Measurements from ENCODE around the gene PML. TPM values are rescaled to one million over a fixed set of nuclear protein-coding genes. Genes with fewer than 3 reads are reported as not detected.
A peak's percentile ranks its signal among the peaks of the same experiment; 100 is the strongest.

Gene PML
- total RNA-seq, 1 experiment from 2014 or later: 24.6 TPM

DNA sequence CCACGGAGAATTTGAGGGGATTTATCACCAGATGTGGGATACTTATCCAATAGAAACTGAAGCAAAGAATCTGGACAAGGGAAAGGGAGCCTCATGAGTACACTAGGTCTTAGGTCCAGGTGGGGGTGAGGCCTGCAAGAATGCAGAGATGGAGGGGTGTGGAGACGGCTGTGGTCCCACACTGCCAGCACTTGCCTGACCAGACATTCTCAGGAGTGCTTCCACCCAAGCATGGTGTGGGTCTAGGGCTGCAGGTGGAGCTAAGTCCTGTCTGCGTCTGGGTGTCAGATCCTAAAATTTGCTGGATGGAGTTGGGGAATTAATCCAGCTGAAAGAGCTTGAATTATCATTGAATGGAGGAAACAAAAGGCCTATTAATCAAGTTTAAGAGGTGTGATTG is 14.4 kb downstream of the PML start:
- no peak overlapping the region for H3K56ac ChIP-seq (ENCODE audit: insufficient read length, low read depth, low read length)
- no peaks in the 10 kb centered on the region for H3K27me3 Mint-ChIP-seq (ENCODE audit: low read depth)

More for the DNA sequence above, 14.4 kb downstream of the PML start:
- DNase-seq: no peak
- TF ChIP-seq, protein P1, sequence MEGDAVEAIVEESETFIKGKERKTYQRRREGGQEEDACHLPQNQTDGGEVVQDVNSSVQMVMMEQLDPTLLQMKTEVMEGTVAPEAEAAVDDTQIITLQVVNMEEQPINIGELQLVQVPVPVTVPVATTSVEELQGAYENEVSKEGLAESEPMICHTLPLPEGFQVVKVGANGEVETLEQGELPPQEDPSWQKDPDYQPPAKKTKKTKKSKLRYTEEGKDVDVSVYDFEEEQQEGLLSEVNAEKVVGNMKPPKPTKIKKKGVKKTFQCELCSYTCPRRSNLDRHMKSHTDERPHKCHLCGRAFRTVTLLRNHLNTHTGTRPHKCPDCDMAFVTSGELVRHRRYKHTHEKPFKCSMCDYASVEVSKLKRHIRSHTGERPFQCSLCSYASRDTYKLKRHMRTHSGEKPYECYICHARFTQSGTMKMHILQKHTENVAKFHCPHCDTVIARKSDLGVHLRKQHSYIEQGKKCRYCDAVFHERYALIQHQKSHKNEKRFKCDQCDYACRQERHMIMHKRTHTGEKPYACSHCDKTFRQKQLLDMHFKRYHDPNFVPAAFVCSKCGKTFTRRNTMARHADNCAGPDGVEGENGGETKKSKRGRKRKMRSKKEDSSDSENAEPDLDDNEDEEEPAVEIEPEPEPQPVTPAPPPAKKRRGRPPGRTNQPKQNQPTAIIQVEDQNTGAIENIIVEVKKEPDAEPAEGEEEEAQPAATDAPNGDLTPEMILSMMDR (conservative IDR thresholded peaks at IDR 0.05): no peak
- peaks cover 6 to 13% of the 10 kb centered on the region in 2 experiments for H3K4me1 Mint-ChIP-seq
- no peaks in the 10 kb centered on the region for H3K9me3 Mint-ChIP-seq
- Histone ChIP-seq H2BK5ac (ENCODE audit: insufficient read length, low read length) (no peak overlapping the region), H2BK20ac (ENCODE audit: low read depth, low read length, poor library complexity, severe bottlenecking) (no peak overlapping the region), H4K20me1 (ENCODE audit: control insufficient read depth, insufficient read depth, insufficient read length) (no peaks in the 10 kb centered on the region), H3K23ac (ENCODE audit: insufficient read length, low read depth, low read length) (no peak overlapping the region), H2BK15ac (ENCODE audit: low read depth, low read length) (no peak overlapping the region), H3K79me1 (ENCODE audit: insufficient read depth, low read depth, low read length, poor library complexity, severe bottlenecking) (peaks cover 2% of the 10 kb centered on the region), H2BK120ac (ENCODE audit: low read depth, low read length, poor library complexity, severe bottlenecking) (no peak overlapping the region), H3K4me2 (ENCODE audit: insufficient read depth, insufficient read length, low read length) (no peak overlapping the region), H2AFZ (ENCODE audit: low read length) (no peak overlapping the region), H3K9ac (ENCODE audit: extremely low read depth, insufficient read length, low read length) (no peak overlapping the region), H3K18ac (ENCODE audit: insufficient read length, low read depth, low read length) (no peak overlapping the region), H3T11ph (ENCODE audit: low read length) (no peak overlapping the region), H3K23me2 (ENCODE audit: insufficient read length, low read depth, low read length, poor library complexity, severe bottlenecking) (no peaks in the 10 kb centered on the region), H4K8ac (replicated peaks; ENCODE audit: insufficient read length, low read depth, low read length) (no peak overlapping the region), H4K91ac (ENCODE audit: insufficient read length, low read depth, low read length) (no peak overlapping the region), H3K4me1 (ENCODE audit: insufficient read depth, low read length) (peaks cover 2% of the 10 kb centered on the region; the same call in 1 of the 2 replicates), H2AK5ac (ENCODE audit: insufficient read length, low read length) (no peak overlapping the region), H3K79me2 (ENCODE audit: insufficient read depth, low read length) (peaks cover 3% of the 10 kb centered on the region; the same call in 1 of the 2 replicates), H4K5ac (ENCODE audit: insufficient read length, low read depth, low read length) (no peak overlapping the region), H3K14ac (ENCODE audit: insufficient read depth, low read length) (no peak overlapping the region), H3K27me3 (ENCODE audit: insufficient read depth, low read length) (no peaks in the 10 kb centered on the region), H2BK12ac (ENCODE audit: insufficient read length, low read depth, low read length) (no peak overlapping the region), H3K4ac (ENCODE audit: low read depth, low read length) (no peak overlapping the region), H3K27ac (ENCODE audit: insufficient read length, low read depth, low read length) (no peak overlapping the region), H3K9me3 (ENCODE audit: control insufficient read depth, low read depth, low read length) (no peaks in the 10 kb centered on the region)
- H3K4me3 Mint-ChIP-seq: no peak overlapping the region
- no CpG with 5 or more reads among the region's 3 CpGs for WGBS (ENCODE audit: extremely low coverage, insufficient read length, low lambda C conversion rate)
- H3K36me3 Mint-ChIP-seq (ENCODE audit: insufficient read depth in 1 of 3, low read depth in 3 of 3): peaks cover 1 to 19% (median 12%) of the 10 kb centered on the region in 3 experiments; a peak in 5 of 7 replicates
- peak overlapping the region in 1 of 3 experiments; percentile 76; a peak in 2 of 7 replicates for H3K27ac Mint-ChIP-seq

Data from H9 (cell line).